H1 (cell line): ENCODE data around the gene RNF130. TPM values are rescaled to one million over a fixed set of nuclear protein-coding genes. Genes with fewer than 3 reads are reported as not detected.

Experiments used
- CTCF ChIA-PET: fragments of 300-600 bp; sonication (Branson Sonifier 250); formaldehyde crosslinking; loops from one replicate; lab custom pipeline; 2021; ENCODE audit not compliant: partially characterized antibody; lab: Charles Lee
- POLR2A ChIA-PET: fragments of 300-600 bp; sonication (Branson Sonifier 250); formaldehyde crosslinking; loops from one replicate; lab custom pipeline; 2021; ENCODE audit warnings: inconsistent platforms; ENCODE audit not compliant: partially characterized antibody; lab: Charles Lee
- DNase-seq, 2 experiments: peaks; one replicate each; pipeline versions ENCODE4 v3.0.0 to v3.0.0-alpha.2; 2010 to 2022; ENCODE audit warnings: low spot score in 2 of 2, low read depth in 1 of 2, mixed read lengths in 1 of 2
- FAIRE-seq: peaks from 2 replicates; lab custom pipeline; 2011; peaks lifted over from hg19 to GRCh38; lab: Jason Lieb, UNC
- H2AFZ ChIP-seq: 2 replicates; pipeline ENCODE4 v1.8.1; 2012; ENCODE audit warnings: low read length, inconsistent platforms
- H2AK5ac ChIP-seq: 2 replicates; pipeline ENCODE4 v1.6.1; 2013; ENCODE audit warnings: low read depth, low read length
- H2BK120ac ChIP-seq: replicated peaks from 2 replicates; pipeline ENCODE3; 2013; ENCODE audit warnings: low read depth, low read length, inconsistent platforms
- H2BK12ac ChIP-seq: 2 replicates; pipeline ENCODE4 v1.6.1; 2013; ENCODE audit warnings: low read depth, low read length
- H2BK15ac ChIP-seq: 2 replicates; pipeline ENCODE4 v1.6.1; 2013; ENCODE audit warnings: low read length
- H2BK20ac ChIP-seq: 2 replicates; pipeline ENCODE4 v1.6.1; 2013; ENCODE audit warnings: low read length
- H2BK5ac ChIP-seq: 2 replicates; pipeline ENCODE4 v1.6.1; 2013; ENCODE audit warnings: low read depth, low read length
- H3K14ac ChIP-seq: 2 replicates; pipeline ENCODE4 v1.6.1; 2013; ENCODE audit warnings: inconsistent platforms; ENCODE audit not compliant: insufficient read length
- H3K18ac ChIP-seq: 2 replicates; pipeline ENCODE4 v1.6.1; 2013; ENCODE audit warnings: low read length; ENCODE audit errors: extremely low read depth
- H3K23ac ChIP-seq: 2 replicates; pipeline ENCODE4 v1.6.1; 2013; ENCODE audit warnings: inconsistent platforms; ENCODE audit not compliant: insufficient read length
- H3K23me2 ChIP-seq: 2 replicates; pipeline ENCODE4 v1.6.1; 2013; ENCODE audit warnings: low read depth, low read length
- H3K27ac ChIP-seq: 2 replicates; pipeline ENCODE4 v1.6.1; 2011; ENCODE audit warnings: low read depth, low read length, inconsistent platforms
- H3K27me3 ChIP-seq, 4 experiments: replicated peaks in 1 of 4; 1 replicate in 1 of 4; 2 replicates in 3 of 4; pipeline versions ENCODE4 v1.6.1 to v1.8.1; 2011 to 2013; ENCODE audit warnings: low read length in 3 of 4, mild to moderate bottlenecking in 3 of 4, inconsistent platforms in 2 of 4, mixed read lengths in 2 of 4, moderate library complexity in 1 of 4; ENCODE audit not compliant: control insufficient read depth in 3 of 4, insufficient read depth in 3 of 4; ENCODE audit errors: extremely low read depth in 1 of 4
- H3K36me3 ChIP-seq, 4 experiments: 2 replicates each; pipeline versions ENCODE4 v1.6.1 to v1.8.1; 2011 to 2013; ENCODE audit warnings: mild to moderate bottlenecking in 4 of 4, low read length in 3 of 4, moderate library complexity in 2 of 4, control low read depth in 1 of 4, inconsistent platforms in 1 of 4; ENCODE audit not compliant: insufficient read depth in 4 of 4, control insufficient read depth in 2 of 4
- H3K4ac ChIP-seq: replicated peaks from 2 replicates; pipeline ENCODE3; 2013; ENCODE audit warnings: low read length, low read depth, mixed read lengths, inconsistent platforms; ENCODE audit not compliant: insufficient read length
- H3K4me1 ChIP-seq, 4 experiments: replicated peaks in 1 of 4; 1 replicate in 1 of 4; 2 replicates in 3 of 4; pipeline versions ENCODE4 v1.6.1 to v1.8.1; 2011 to 2013; ENCODE audit warnings: low read length in 3 of 4, inconsistent platforms in 2 of 4, mixed read lengths in 1 of 4; ENCODE audit not compliant: insufficient read depth in 4 of 4, control insufficient read depth in 3 of 4
- H3K4me2 ChIP-seq, 2 experiments: 2 replicates each; pipeline versions ENCODE4 v1.6.1 to v1.8.1; 2011 to 2013; ENCODE audit warnings: low read depth in 2 of 2, low read length in 2 of 2, control low read depth in 1 of 2, inconsistent platforms in 1 of 2, mild to moderate bottlenecking in 1 of 2; ENCODE audit not compliant: insufficient read depth in 1 of 2
- H3K4me3 ChIP-seq, 4 experiments: fragments of 200-600, 300-600 bp in 1 of 4; sonication (generic), shearing (Covaris generic), sonication (Bioruptor Twin) in 1 of 4; 2 replicates each; pipeline versions ENCODE4 v1.5.1 to v1.8.1; 2011 to 2016; ENCODE audit warnings: low read length in 4 of 4, low read depth in 3 of 4, control low read depth in 2 of 4, inconsistent platforms in 2 of 4, mild to moderate bottlenecking in 2 of 4, mixed read lengths in 1 of 4, moderate library complexity in 1 of 4; ENCODE audit not compliant: insufficient read depth in 2 of 4; ENCODE audit errors: extremely low read depth in 1 of 4
- H3K56ac ChIP-seq: replicated peaks from 2 replicates; pipeline ENCODE3; 2013; ENCODE audit warnings: low read depth, mild to moderate bottlenecking, mixed read lengths, low read length, inconsistent platforms; ENCODE audit not compliant: insufficient read length
- H3K79me1 ChIP-seq: 2 replicates; pipeline ENCODE4 v1.6.1; 2013; ENCODE audit warnings: low read depth, low read length, control low read depth
- H3K79me2 ChIP-seq, 2 experiments: 2 replicates each; pipeline versions ENCODE4 v1.6.1 to v1.8.1; 2012 to 2013; ENCODE audit warnings: low read length in 2 of 2, mild to moderate bottlenecking in 2 of 2, inconsistent platforms in 1 of 2; ENCODE audit not compliant: insufficient read depth in 2 of 2, control insufficient read depth in 1 of 2
- H3K9ac ChIP-seq, 4 experiments: replicated peaks in 1 of 4; 1 replicate in 1 of 4; 2 replicates in 3 of 4; pipeline versions ENCODE4 v1.6.1 to v1.8.1; 2011 to 2013; ENCODE audit warnings: low read depth in 3 of 4, low read length in 3 of 4, control low read depth in 2 of 4, mild to moderate bottlenecking in 2 of 4, moderate library complexity in 2 of 4, inconsistent platforms in 1 of 4; ENCODE audit errors: extremely low read depth in 1 of 4
- H3K9me3 ChIP-seq, 2 experiments: 2 replicates each; pipeline versions ENCODE4 v1.6.1 to v1.8.1; 2012 to 2013; ENCODE audit warnings: mild to moderate bottlenecking in 2 of 2, moderate library complexity in 2 of 2, control low read depth in 1 of 2, inconsistent platforms in 1 of 2, low read depth in 1 of 2, low read length in 1 of 2, mixed read lengths in 1 of 2; ENCODE audit not compliant: insufficient read depth in 2 of 2
- H4K20me1 ChIP-seq, 2 experiments: replicated peaks in 1 of 2; 2 replicates each; pipeline versions ENCODE3 to v1.8.1; 2011 to 2013; ENCODE audit warnings: inconsistent platforms in 2 of 2, low read length in 2 of 2, mild to moderate bottlenecking in 1 of 2; ENCODE audit not compliant: insufficient read depth in 2 of 2, control insufficient read depth in 1 of 2
- H4K5ac ChIP-seq: 2 replicates; pipeline ENCODE4 v1.6.1; 2013; ENCODE audit warnings: low read length, low read depth, mixed read lengths, inconsistent platforms; ENCODE audit not compliant: insufficient read length
- H4K8ac ChIP-seq: 2 replicates; pipeline ENCODE4 v1.8.0; 2013; ENCODE audit warnings: mild to moderate bottlenecking, moderate library complexity, low read length, inconsistent platforms; ENCODE audit not compliant: insufficient read depth; ENCODE audit errors: extremely low read depth
- H4K91ac ChIP-seq: replicated peaks from 2 replicates; pipeline ENCODE3; 2013; ENCODE audit warnings: low read length, mixed read lengths, inconsistent platforms; ENCODE audit not compliant: insufficient read length
- KDM1A ChIP-seq: fragments of 200-600, 300-600 bp; sonication (generic); IDR thresholded peaks from 2 replicates; pipeline ENCODE4 v1.7.1; 2016; ENCODE audit warnings: mild to moderate bottlenecking, low read length, borderline replicate concordance
- RAD21 ChIP-seq, 2 experiments: IDR thresholded peaks in 1 of 2; conservative IDR thresholded peaks in 1 of 2; 2 replicates each; pipeline ENCODE4 v1.6.1; 2011; ENCODE audit warnings: low read depth in 2 of 2, low read length in 2 of 2, improper control_type of control experiment in 1 of 2, inconsistent platforms in 1 of 2, mild to moderate bottlenecking in 1 of 2, moderate library complexity in 1 of 2
- RXRA ChIP-seq: IDR thresholded peaks from 2 replicates; pipeline ENCODE4 v1.6.1; 2011; ENCODE audit warnings: low read depth, mild to moderate bottlenecking, low read length, moderate library complexity; ENCODE audit not compliant: insufficient read depth
- ZNF274 ChIP-seq: IDR thresholded peaks from 2 replicates; pipeline ENCODE4 v1.7.0; 2012; ENCODE audit warnings: low read length, borderline replicate concordance; ENCODE audit errors: extremely low read depth
- WGBS, 2 experiments: shearing (Covaris generic) in 1 of 2; methylation state at CpG; one replicate each; pipeline versions ENCODE4 v1.1.6 to v1.1.7; 2013 to 2015; ENCODE audit warnings: low lambda C conversion rate in 2 of 2, mixed read lengths in 2 of 2, inconsistent platforms in 1 of 2, low coverage in 1 of 2, missing lambda C conversion rate in 1 of 2; ENCODE audit not compliant: insufficient replicate concordance in 2 of 2, insufficient coverage in 1 of 2, insufficient read length in 1 of 2; ENCODE audit errors: extremely low coverage in 1 of 2, missing lambda C conversion rate in 1 of 2; 5-methylcytosine and 5-hydroxymethylcytosine counted together
- polyA plus RNA-seq, 7 experiments: library from polyadenylated mRNA; depleted of rRNA in 3 of 7; stranded (reverse) in 5 of 7; unstranded in 2 of 7; fragments of >200 nt in 5 of 7; fragments of 200-250 nt in 2 of 7; gene quantifications; 1 replicate in 5 of 7; 2 replicates in 1 of 7; 4 replicates in 1 of 7; pipeline versions ENCODE4 v1.2.1 to v1.2.3, GENCODE V29; 2011 to 2013; ENCODE audit warnings: missing spikeins in 2 of 7, mixed read lengths in 2 of 7
- total RNA-seq: library from RNA; stranded (reverse); fragmentation: NEBNext Ultra II Directional; extraction: Animal tissue kit (Norgen Biotek cat#: 25700); gene quantifications from 2 replicates; pipeline ENCODE4 v1.2.1, GENCODE V29; 2021

Gene RNF130
- total and polyA plus RNA-seq, 2 of the 8 experiments (the other 6 are each of a cell fraction or from before 2014, with no cell fraction given) = 65.1 to 70.0 TPM

DNA sequence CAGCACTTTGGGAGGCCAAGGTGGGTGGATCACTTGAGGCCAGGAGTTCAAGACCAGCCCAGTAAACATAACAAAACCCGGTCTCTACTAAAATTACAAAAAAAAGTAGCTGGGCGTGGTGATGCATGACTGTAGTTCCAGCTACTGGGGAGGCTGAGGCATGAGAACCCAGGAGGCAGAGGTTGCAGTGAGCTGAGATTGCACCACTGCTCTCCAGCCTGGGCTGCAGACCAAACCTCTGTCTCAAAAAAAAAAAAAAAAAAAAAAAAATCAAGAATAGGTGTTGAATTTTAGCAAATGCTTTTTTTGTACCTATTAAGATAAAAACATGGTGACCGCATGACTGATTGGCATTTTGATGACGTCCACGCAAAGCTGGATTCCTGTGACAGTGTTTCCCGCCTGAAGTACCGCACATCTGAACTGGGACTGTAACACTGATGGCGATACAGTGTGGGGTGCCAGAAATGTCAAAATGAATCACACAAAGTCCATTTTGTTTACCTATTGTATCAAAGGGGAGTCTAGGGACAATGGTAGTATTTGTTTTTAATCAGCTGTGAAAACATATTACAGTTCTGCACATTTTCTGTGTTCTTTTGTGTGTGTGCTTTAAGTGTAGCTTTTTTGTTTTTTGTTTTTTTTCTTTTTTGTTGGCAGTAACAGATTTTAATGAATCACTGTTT lies 140.6 kb downstream of the RNF130 start:
- no peak overlapping the region for H2BK5ac ChIP-seq
- H2BK120ac ChIP-seq = no peak overlapping the region
- POLR2A ChIA-PET = no interaction called here
- H3K23ac ChIP-seq = no peak overlapping the region
- no peak overlapping the region for H2BK15ac ChIP-seq
- no peak overlapping the region for H2BK12ac ChIP-seq
- H3K56ac ChIP-seq = no peak overlapping the region
- H3K23me2 ChIP-seq = no peaks in the 10 kb centered on the region
- H2AFZ ChIP-seq = no peak overlapping the region
- H3K9ac ChIP-seq = no peak overlapping the region
- CTCF ChIA-PET = interaction anchor here (1.4 kb wide), 1 partner anchor 11 kb away, joined by 4 read pairs; no protein-coding TSS in a partner anchor
- no peak overlapping the region for H3K14ac ChIP-seq
- no peak overlapping the region for H2AK5ac ChIP-seq
- H3K9me3 ChIP-seq = no peaks in the 10 kb centered on the region
- FAIRE-seq (no peak), DNase-seq (peak in 1 of 2 experiments; percentile 13)
- no peak overlapping the region for H3K4me3 ChIP-seq
- no peak overlapping the region for H4K8ac ChIP-seq
- H4K91ac ChIP-seq = no peak overlapping the region
- no peaks in the 10 kb centered on the region for H3K79me1 ChIP-seq
- 92% methylated on average over 8 of the region's 8 CpGs; no CpG with 5 or more reads in 1 of the 2 experiments for WGBS, 2 experiments
- H3K4me1 ChIP-seq = no peaks in the 10 kb centered on the region
- no peaks in the 10 kb centered on the region for H3K27me3 ChIP-seq
- H3K18ac ChIP-seq = no peak overlapping the region
- no peaks in the 10 kb centered on the region for H3K36me3 ChIP-seq
- no peaks in the 10 kb centered on the region for H3K79me2 ChIP-seq
- H3K4me2 ChIP-seq = no peak overlapping the region
- H3K27ac ChIP-seq = no peak overlapping the region
- TF ChIP-seq RXRA (no peak), RAD21 (IDR thresholded peaks at IDR 0.05 in 1 of 2, conservative IDR thresholded peaks at IDR 0.05 in 1 of 2; ENCODE audit: low read depth in 2 of 2, low read length in 2 of 2) (no peak), KDM1A (no peak), ZNF274 (no peak)
- H4K5ac ChIP-seq = no peak overlapping the region
- no peak overlapping the region for H2BK20ac ChIP-seq
- no peaks in the 10 kb centered on the region for H4K20me1 ChIP-seq
- no peak overlapping the region for H3K4ac ChIP-seq
